GM23338 (cell line): ENCODE data around the gene PCSK5. TPM values are rescaled to one million over a fixed set of nuclear protein-coding genes. Genes with fewer than 3 reads are reported as not detected.

Experiments
- ATAC-seq: fragments of 200-7000 bp; cut with Tn5 transposase; 3 replicates; pipeline ENCODE4 v1.9.1; 2020
- DNase-seq: peaks from one replicate; pipeline ENCODE4 v3.0.0-alpha.2; 2015; ENCODE audit warnings: low spot score
- H2AFZ ChIP-seq: fragments of 200-600 bp; sonication (generic); 2 replicates; pipeline ENCODE4 v1.8.0; 2016; ENCODE audit warnings: antibody characterized with exemption, mild to moderate bottlenecking, moderate library complexity
- H3F3A ChIP-seq: fragments of 200-600 bp; sonication (generic); replicated peaks from 2 replicates; pipeline ENCODE4 v1.8.0; 2017; ENCODE audit warnings: antibody characterized with exemption, mixed run types, low read depth
- H3K27ac ChIP-seq: fragments of 200-600 bp; sonication (generic); 2 replicates; pipeline ENCODE4 v1.6.1; 2016; ENCODE audit warnings: low read depth
- H3K27me3 ChIP-seq: fragments of 200-600 bp; sonication (generic); 2 replicates; pipeline ENCODE4 v1.8.0; 2016; ENCODE audit warnings: mild to moderate bottlenecking, mixed run types, moderate library complexity; ENCODE audit not compliant: insufficient read depth
- H3K36me3 ChIP-seq: fragments of 200-600 bp; sonication (generic); 2 replicates; pipeline ENCODE4 v1.8.0; 2016; ENCODE audit warnings: mild to moderate bottlenecking; ENCODE audit not compliant: insufficient read depth
- H3K4me1 ChIP-seq: fragments of 200-600 bp; sonication (generic); 2 replicates; pipeline ENCODE4 v1.8.0; 2016; ENCODE audit warnings: mild to moderate bottlenecking, moderate library complexity; ENCODE audit not compliant: insufficient read depth
- H3K4me2 ChIP-seq: fragments of 200-600 bp; sonication (generic); 2 replicates; pipeline ENCODE4 v1.7.1; 2017; ENCODE audit warnings: mixed run types
- H3K4me3 ChIP-seq: fragments of 200-600 bp; sonication (generic); 2 replicates; pipeline ENCODE4 v1.6.1; 2016; ENCODE audit warnings: mixed run types
- H3K79me2 ChIP-seq: fragments of 200-600 bp; sonication (generic); replicated peaks from 2 replicates; pipeline ENCODE4 v1.8.0; 2017; ENCODE audit warnings: mild to moderate bottlenecking; ENCODE audit not compliant: insufficient read depth
- H3K9me2 ChIP-seq: fragments of 200-600 bp; sonication (generic); 2 replicates; pipeline ENCODE4 v1.8.0; 2017; ENCODE audit not compliant: insufficient read depth
- H4K20me1 ChIP-seq: fragments of 200-600 bp; sonication (generic); replicated peaks from 2 replicates; pipeline ENCODE4 v1.8.0; 2017; ENCODE audit warnings: mild to moderate bottlenecking; ENCODE audit not compliant: insufficient read depth
- H3K27ac Mint-ChIP-seq: 2 replicates; pipeline ENCODE4 v1.8.0; 2020; ENCODE audit warnings: inconsistent platforms, mild to moderate bottlenecking, moderate library complexity, mixed read lengths
- H3K27me3 Mint-ChIP-seq: 3 replicates; pipeline ENCODE4 v1.8.0; 2022; ENCODE audit warnings: low read depth, mild to moderate bottlenecking, moderate library complexity, mixed read lengths, inconsistent platforms; ENCODE audit not compliant: insufficient read depth, poor library complexity
- H3K36me3 Mint-ChIP-seq: 3 replicates; pipeline ENCODE4 v1.8.0; 2021; ENCODE audit warnings: low read depth, mild to moderate bottlenecking, inconsistent platforms, moderate library complexity, mixed read lengths
- H3K4me1 Mint-ChIP-seq: 3 replicates; pipeline ENCODE4 v1.8.0; 2020; ENCODE audit warnings: mild to moderate bottlenecking, inconsistent platforms, mixed read lengths
- H3K4me3 Mint-ChIP-seq: 3 replicates; pipeline ENCODE4 v1.8.0; 2021; ENCODE audit warnings: moderate library complexity, mild to moderate bottlenecking, inconsistent platforms, mixed read lengths
- H3K9me3 Mint-ChIP-seq: 3 replicates; pipeline ENCODE4 v1.8.0; 2020; ENCODE audit warnings: moderate library complexity, mild to moderate bottlenecking, inconsistent platforms, mixed read lengths
- CREB1 ChIP-seq: fragments of 250-450 bp; sonication (Bioruptor Pico); IDR thresholded peaks from 2 replicates; pipeline ENCODE4 v1.5.0; 2020; ENCODE audit warnings: low read depth, mild to moderate bottlenecking, moderate library complexity
- NANOG ChIP-seq: IDR thresholded peaks from 2 replicates; pipeline ENCODE4 v1.6.1; 2016; ENCODE audit warnings: antibody characterized with exemption, borderline replicate concordance
- ZNF331 ChIP-seq: fragments of 250-450 bp; sonication (Bioruptor Pico); IDR thresholded peaks from 2 replicates; pipeline ENCODE4 v1.5.0; 2020; ENCODE audit warnings: low read depth, mild to moderate bottlenecking, moderate library complexity
- polyA plus RNA-seq: library from polyadenylated mRNA; unstranded; fragments of >200 nt; fragmentation: Nextera tagmentation; extraction: Ambion mirVana; gene quantifications from 2 replicates; pipeline ENCODE4 v1.2.1, GENCODE V29; 2016
- total RNA-seq: library from RNA; depleted of rRNA; stranded (reverse); fragments of >200 nt; shearing (Covaris generic); gene quantifications from 2 replicates; pipeline ENCODE4 v1.2.3, GENCODE V29; 2014
- TF ChIP-seq, protein P1 (sequence below): IDR thresholded peaks from one replicate; pipeline ENCODE4 v1.6.1; 2018; ENCODE audit warnings: antibody characterized with exemption; ENCODE audit not compliant: unreplicated experiment
- TF ChIP-seq, protein P2 (sequence below): IDR thresholded peaks from 2 replicates; pipeline ENCODE4 v1.6.1; 2016; ENCODE audit warnings: antibody characterized with exemption

Gene PCSK5
- total and polyA plus RNA-seq, 2 experiments from 2014 or later, result 12.3 to 34.8 TPM

DNA sequence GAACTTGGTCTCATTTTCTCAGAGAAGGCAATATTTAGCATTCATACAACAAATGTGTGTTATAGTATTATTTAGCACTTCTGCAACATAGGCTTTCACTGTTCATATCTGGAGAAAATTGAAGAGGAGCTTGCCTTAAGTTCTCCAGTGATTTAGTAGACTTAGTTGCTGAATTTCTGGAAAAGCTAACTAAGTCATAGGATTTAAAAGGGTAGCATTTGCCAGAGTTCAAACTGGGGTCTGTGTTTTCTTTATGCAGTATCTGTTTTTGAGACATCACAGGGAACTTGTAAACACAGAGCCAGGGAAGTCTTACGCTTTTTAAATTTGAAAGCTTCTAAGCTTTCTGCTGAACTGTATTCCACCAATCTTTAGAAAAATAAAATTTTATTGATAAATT lies 8.7 kb upstream of the PCSK5 start (continued):
- TF ChIP-seq CREB1 (CRISPR knock-in tag), result no peak
- TF ChIP-seq, protein P1, sequence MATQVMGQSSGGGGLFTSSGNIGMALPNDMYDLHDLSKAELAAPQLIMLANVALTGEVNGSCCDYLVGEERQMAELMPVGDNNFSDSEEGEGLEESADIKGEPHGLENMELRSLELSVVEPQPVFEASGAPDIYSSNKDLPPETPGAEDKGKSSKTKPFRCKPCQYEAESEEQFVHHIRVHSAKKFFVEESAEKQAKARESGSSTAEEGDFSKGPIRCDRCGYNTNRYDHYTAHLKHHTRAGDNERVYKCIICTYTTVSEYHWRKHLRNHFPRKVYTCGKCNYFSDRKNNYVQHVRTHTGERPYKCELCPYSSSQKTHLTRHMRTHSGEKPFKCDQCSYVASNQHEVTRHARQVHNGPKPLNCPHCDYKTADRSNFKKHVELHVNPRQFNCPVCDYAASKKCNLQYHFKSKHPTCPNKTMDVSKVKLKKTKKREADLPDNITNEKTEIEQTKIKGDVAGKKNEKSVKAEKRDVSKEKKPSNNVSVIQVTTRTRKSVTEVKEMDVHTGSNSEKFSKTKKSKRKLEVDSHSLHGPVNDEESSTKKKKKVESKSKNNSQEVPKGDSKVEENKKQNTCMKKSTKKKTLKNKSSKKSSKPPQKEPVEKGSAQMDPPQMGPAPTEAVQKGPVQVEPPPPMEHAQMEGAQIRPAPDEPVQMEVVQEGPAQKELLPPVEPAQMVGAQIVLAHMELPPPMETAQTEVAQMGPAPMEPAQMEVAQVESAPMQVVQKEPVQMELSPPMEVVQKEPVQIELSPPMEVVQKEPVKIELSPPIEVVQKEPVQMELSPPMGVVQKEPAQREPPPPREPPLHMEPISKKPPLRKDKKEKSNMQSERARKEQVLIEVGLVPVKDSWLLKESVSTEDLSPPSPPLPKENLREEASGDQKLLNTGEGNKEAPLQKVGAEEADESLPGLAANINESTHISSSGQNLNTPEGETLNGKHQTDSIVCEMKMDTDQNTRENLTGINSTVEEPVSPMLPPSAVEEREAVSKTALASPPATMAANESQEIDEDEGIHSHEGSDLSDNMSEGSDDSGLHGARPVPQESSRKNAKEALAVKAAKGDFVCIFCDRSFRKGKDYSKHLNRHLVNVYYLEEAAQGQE, result no peak
- no peak for TF ChIP-seq NANOG
- no peak for TF ChIP-seq ZNF331
- TF ChIP-seq, protein P2, sequence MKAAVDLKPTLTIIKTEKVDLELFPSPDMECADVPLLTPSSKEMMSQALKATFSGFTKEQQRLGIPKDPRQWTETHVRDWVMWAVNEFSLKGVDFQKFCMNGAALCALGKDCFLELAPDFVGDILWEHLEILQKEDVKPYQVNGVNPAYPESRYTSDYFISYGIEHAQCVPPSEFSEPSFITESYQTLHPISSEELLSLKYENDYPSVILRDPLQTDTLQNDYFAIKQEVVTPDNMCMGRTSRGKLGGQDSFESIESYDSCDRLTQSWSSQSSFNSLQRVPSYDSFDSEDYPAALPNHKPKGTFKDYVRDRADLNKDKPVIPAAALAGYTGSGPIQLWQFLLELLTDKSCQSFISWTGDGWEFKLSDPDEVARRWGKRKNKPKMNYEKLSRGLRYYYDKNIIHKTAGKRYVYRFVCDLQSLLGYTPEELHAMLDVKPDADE, result no peak

DNA sequence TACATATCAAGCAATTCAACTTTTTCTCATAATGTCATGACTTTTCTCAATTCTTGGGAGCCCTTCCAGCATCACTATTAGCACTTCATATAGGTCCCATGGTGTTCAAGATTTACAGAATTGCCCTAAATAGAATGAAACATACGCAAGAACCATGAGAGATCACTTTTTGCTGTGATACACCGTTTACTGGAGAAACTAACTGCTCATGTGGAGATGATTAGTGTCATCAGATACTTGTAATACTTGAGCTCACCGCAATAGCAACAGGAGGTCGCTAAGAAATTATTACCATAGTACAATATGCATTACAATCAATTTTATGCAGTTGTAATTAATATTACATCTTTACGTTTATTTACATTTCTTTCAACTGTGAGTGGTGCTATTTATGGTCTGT lies 4.8 kb upstream of the PCSK5 start:
- no peak for ATAC-seq
- Histone ChIP-seq H3K79me2 (no peaks in the 10 kb centered on the region), H2AFZ (no peak overlapping the region), H3K27me3 (peaks cover 10% of the 10 kb centered on the region; the same call in 1 of the 2 replicates), H3F3A (no peaks in the 10 kb centered on the region), H3K36me3 (no peaks in the 10 kb centered on the region), H3K9me2 (no peaks in the 10 kb centered on the region), H3K4me3 (no peak overlapping the region), H3K27ac (no peak overlapping the region), H3K4me2 (no peak overlapping the region), H3K4me1 (peaks cover 20% of the 10 kb centered on the region), H4K20me1 (no peaks in the 10 kb centered on the region)
- TF ChIP-seq, protein P1, result no peak
- no peak for TF ChIP-seq ZNF331
- H3K9me3 Mint-ChIP-seq, result no peaks in the 10 kb centered on the region
- no peak for DNase-seq
- H3K4me1 Mint-ChIP-seq, result peaks cover 14% of the 10 kb centered on the region
- no peak overlapping the region for H3K27ac Mint-ChIP-seq
- H3K27me3 Mint-ChIP-seq, result peaks cover 14% of the 10 kb centered on the region
- H3K4me3 Mint-ChIP-seq, result no peak overlapping the region
- no peaks in the 10 kb centered on the region for H3K36me3 Mint-ChIP-seq
